ENCODE data around the gene SESN1.

DNA sequence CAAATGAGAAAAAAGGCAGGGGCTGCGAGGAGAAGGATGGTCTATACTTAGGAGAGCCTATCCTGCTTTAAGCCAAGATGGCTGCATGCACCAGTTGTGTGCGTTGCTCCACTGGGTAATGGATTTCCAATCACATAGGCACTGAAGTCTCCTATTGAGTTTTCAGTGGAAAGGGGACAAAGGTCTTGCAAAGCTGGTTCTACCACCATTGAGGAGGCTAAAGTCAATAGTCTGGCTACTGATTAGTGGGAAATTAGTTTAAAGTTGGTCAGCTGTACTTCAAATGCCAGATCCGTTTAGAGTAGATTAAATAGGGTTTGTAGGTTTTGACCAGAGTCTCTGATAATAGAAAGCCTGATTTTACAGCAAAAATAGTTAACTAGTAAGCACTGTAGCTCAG lies 104.9 kb downstream of the SESN1 start:
- TF ChIP-seq EP300 (IDR thresholded peaks at IDR 0.05) (no peak), CTCF (IDR thresholded peaks at IDR 0.05) (no peak), POLR2A (IDR thresholded peaks at IDR 0.05) (no peak), POLR2AphosphoS5 (IDR thresholded peaks at IDR 0.05) (no peak)
